Endometrium (tissue), 2 donors: ENCODE measurements around the gene LRRC61.

ENCODE experiments used
- FAIRE-seq: peaks from 2 replicates; lab custom pipeline; 2012; peaks lifted over from hg19 to GRCh38; lab: Jason Lieb, UNC
- donor health status: control.
- donor health status: control.

Gene LRRC61

GRCh38 chr7:150357270-150357669 is 34.1 kb downstream of the LRRC61 start:
- no peak for FAIRE-seq

GRCh38 chr7:150357771-150358427 is 34.7 kb downstream of the LRRC61 start:
- no peak for FAIRE-seq

- no peak for FAIRE-seq
Measured at GRCh38 chr7:150358433-150358832, 35.3 kb downstream of the LRRC61 start.

GRCh38 chr7:150358988-150359621 is 36.0 kb downstream of the LRRC61 start:
- no peak for FAIRE-seq

- no peak for FAIRE-seq
Measured at GRCh38 chr7:150359622-150360362, 36.6 kb downstream of the LRRC61 start.

- no peak for FAIRE-seq
Measured at GRCh38 chr7:150360363-150361058, 37.4 kb downstream of the LRRC61 start.

- FAIRE-seq = no peak
Measured at GRCh38 chr7:150361402-150361801, 38.2 kb downstream of the LRRC61 start.

- FAIRE-seq = no peak
Measured at GRCh38 chr7:150361807-150362621, 38.9 kb downstream of the LRRC61 start.

- FAIRE-seq = no peak
Measured at GRCh38 chr7:150363370-150363769, 40.2 kb downstream of the LRRC61 start.

GRCh38 chr7:150363872-150364271 is 40.7 kb downstream of the LRRC61 start:
- FAIRE-seq = no peak

- FAIRE-seq = no peak
Measured at GRCh38 chr7:150365194-150365593, 42.0 kb downstream of the LRRC61 start.

- no peak for FAIRE-seq
Measured at GRCh38 chr7:150365673-150366398, 42.7 kb downstream of the LRRC61 start.

GRCh38 chr7:150367677-150368095 is 44.5 kb downstream of the LRRC61 start:
- FAIRE-seq = no peak

GRCh38 chr7:150368096-150368883 is 45.1 kb downstream of the LRRC61 start, which contains the start of gene REPIN1:
Gene REPIN1 (plus strand): TSS chr7:150368822. CDS start chr7:150369712, 890 bp downstream.
- FAIRE-seq = no peak

GRCh38 chr7:150368884-150369747 is 46.0 kb downstream of the LRRC61 start:
- FAIRE-seq = no peak

- no peak for FAIRE-seq
Measured at GRCh38 chr7:150369748-150370501, 46.8 kb downstream of the LRRC61 start.

- no peak for FAIRE-seq
Measured at GRCh38 chr7:150370612-150371071, 47.5 kb downstream of the LRRC61 start.
